Mucosa of descending colon (tissue), 3 donors: Measurements from ENCODE around the gene WSCD1. TPM values are rescaled to one million over a fixed set of nuclear protein-coding genes. Genes with fewer than 3 reads are reported as not detected.

Source experiments
- ATAC-seq: fragments of 200-7000 bp; cut with Tn5 transposase; one replicate; pipeline ENCODE4 v1.9.1; 2020; ENCODE audit warnings: mild to moderate bottlenecking, moderate library complexity
- DNase-seq, 3 donors: peaks; one replicate each; pipeline ENCODE4 v3.0.0-alpha.2; 2020
- H3K36me3 ChIP-seq: fragments of 200-600 bp; one replicate; pipeline ENCODE4 v1.8.0; 2021; ENCODE audit warnings: low read depth, mild to moderate bottlenecking
- H3K4me1 ChIP-seq: fragments of 200-600 bp; one replicate; pipeline ENCODE4 v1.8.0; 2021; ENCODE audit warnings: low read depth, mild to moderate bottlenecking
- H3K4me3 ChIP-seq: fragments of 200-600 bp; one replicate; pipeline ENCODE4 v1.8.0; 2021; ENCODE audit warnings: mild to moderate bottlenecking
- H3K9me3 ChIP-seq: fragments of 200-600 bp; one replicate; pipeline ENCODE4 v1.8.0; 2021; ENCODE audit warnings: mild to moderate bottlenecking
- intact Hi-C, 2 donors: fragments of 100-400 bp; cut with DNase I in 1 of 2; cut with micrococcal nuclease in 1 of 2; formaldehyde crosslinking; loops; one replicate each; pipeline versions ENCODE4 v1.11.0 to v1.11.1; 2022; cut with DNase I, micrococcal nuclease
- total RNA-seq, 3 donors: library from RNA; stranded (reverse); fragmentation: NEBNext Ultra II Directional in 2 of 3; extraction: Animal tissue kit (Norgen Biotek cat#: 25700) in 2 of 3; gene quantifications; one replicate each; pipeline versions ENCODE4 v1.2.1 to v1.2.4, GENCODE V29; 2021 to 2023
- TF ChIP-seq, protein P1 (sequence below): fragments of 200-600 bp; IDR thresholded peaks from one replicate; pipeline ENCODE4 v1.8.0; 2022; ENCODE audit warnings: antibody characterized with exemption, mild to moderate bottlenecking
- donor health status: DM: no; HTN: no; CAD: no; lungs with moderate emphysema.
- donor health status: DM: no; HTN: no; CAD: no.
- donor health status: DM: no; HTN: yes; CAD: no.

WSCD1 gene
- total RNA-seq, 3 donors from 2014 or later, result 18.7 to 45.8 (median 18.8) TPM

DNA sequence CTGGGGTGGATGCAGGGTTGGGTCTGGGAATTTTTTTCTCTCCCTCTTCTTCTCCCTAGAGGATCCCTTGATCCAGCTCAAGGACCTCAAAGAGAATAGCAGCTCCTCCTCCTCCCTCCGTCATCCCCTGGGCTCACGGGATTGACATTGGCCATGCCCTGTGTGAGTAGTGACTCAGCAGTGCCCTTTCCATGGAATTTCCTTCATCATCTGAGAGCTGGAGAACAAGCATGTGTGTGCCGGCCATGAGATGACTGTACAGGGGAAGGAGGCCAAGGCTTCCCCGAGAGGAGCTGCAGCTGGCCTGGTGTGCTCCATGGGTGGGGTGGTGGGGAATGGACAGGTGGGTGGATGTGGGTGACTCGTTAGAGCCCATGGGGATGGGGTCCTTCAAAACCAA is 8.9 kb upstream of the WSCD1 start:
- ATAC-seq (no peak), DNase-seq (no peak)
- intact Hi-C loops, result no loop called here
- Histone ChIP-seq H3K4me1 (no peaks in the 10 kb centered on the region), H3K36me3 (no peaks in the 10 kb centered on the region), H3K9me3 (no peaks in the 10 kb centered on the region), H3K4me3 (no peak overlapping the region)
- TF ChIP-seq, protein P1, sequence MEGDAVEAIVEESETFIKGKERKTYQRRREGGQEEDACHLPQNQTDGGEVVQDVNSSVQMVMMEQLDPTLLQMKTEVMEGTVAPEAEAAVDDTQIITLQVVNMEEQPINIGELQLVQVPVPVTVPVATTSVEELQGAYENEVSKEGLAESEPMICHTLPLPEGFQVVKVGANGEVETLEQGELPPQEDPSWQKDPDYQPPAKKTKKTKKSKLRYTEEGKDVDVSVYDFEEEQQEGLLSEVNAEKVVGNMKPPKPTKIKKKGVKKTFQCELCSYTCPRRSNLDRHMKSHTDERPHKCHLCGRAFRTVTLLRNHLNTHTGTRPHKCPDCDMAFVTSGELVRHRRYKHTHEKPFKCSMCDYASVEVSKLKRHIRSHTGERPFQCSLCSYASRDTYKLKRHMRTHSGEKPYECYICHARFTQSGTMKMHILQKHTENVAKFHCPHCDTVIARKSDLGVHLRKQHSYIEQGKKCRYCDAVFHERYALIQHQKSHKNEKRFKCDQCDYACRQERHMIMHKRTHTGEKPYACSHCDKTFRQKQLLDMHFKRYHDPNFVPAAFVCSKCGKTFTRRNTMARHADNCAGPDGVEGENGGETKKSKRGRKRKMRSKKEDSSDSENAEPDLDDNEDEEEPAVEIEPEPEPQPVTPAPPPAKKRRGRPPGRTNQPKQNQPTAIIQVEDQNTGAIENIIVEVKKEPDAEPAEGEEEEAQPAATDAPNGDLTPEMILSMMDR, result no peak

DNA sequence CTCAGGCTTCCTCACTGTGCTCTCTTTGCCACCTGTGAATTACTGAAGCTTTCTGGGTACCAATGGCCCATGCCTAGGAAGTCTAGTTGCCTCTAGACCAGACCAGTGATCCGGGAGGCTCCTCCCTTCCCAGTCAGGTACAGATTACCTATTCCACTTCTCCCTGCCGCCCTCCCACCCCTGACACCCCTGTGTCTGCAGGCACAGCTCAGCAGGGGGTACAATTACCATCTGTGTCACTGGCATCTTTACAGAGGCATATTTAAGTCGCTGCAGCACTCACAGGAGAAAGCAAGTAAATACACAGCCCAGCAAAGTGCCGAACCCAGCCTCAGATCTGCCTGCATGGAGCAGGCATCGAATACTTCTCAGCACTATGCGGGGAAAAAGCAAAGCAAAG is 5.3 kb upstream of the WSCD1 start:
- ATAC-seq (no peak), DNase-seq (no peak)
- Histone ChIP-seq H3K9me3 (no peaks in the 10 kb centered on the region), H3K4me3 (no peak overlapping the region), H3K36me3 (no peaks in the 10 kb centered on the region), H3K4me1 (peaks cover 3% of the 10 kb centered on the region)
- intact Hi-C loops, result no loop called here
- TF ChIP-seq, protein P1, result no peak

DNA sequence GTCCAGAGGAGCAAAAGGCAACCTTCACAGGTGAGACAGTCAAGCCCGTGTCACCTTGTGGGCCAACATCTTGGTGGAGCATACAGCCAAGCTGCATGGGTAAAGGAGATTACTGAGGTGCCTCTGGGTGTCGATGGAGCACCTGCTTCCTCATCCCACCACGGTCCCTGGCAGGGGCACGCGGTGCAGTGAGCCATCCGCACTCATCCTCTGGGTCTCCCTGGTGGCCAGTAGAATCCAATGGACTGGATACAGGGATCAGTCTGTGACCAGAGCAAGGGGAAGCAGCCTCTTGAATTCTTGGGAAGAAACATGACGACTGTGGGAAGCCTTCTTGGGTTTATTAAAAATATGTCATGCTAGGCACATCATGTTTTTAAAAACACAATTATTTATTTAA is 4.8 kb upstream of the WSCD1 start:
- no peak for ATAC-seq
- no peaks in the 10 kb centered on the region for H3K36me3 ChIP-seq
- H3K9me3 ChIP-seq, result no peaks in the 10 kb centered on the region
- TF ChIP-seq, protein P1, result no peak
- H3K4me1 ChIP-seq, result peaks cover 4% of the 10 kb centered on the region
- DNase-seq, result no peak
- intact Hi-C loops, result no loop called here
- no peak overlapping the region for H3K4me3 ChIP-seq

DNA sequence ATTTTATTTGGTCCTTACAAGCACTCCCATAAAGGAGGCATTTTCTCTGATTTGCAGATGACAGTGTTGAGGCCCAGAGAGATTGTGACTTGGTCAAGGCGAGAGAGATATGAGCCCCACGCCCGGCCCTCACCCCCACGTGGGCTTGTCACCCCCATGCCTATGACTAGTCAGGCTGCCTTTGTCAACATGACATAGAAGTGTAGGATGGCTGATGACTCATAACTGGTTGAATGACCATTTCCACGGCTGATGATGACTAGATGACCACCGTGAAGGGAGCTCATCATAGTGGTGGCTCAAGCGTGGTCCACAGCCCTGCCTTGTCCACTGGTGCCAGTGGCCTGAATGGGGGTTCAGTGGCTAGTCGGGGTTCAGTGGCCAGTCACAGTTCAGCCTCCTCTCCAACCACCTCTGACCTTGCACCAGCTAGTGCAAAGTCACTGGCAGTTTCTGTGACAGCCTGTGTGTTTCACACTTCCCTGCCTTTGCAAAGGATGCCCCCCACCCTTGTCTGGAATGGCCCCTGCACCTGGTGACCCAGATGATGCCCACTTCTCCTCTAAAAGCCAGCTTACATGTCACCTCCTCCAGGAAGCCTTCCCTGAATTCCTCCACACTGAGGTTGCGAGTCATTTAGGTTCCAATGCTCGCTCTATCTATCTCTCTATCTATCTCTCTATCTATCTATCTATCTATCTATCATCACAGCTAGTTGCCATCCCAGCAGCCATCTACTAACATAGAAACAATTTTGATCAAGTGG is 3.8 kb upstream of the WSCD1 start:
- Histone ChIP-seq H3K36me3 (no peaks in the 10 kb centered on the region), H3K4me1 (peaks cover 4% of the 10 kb centered on the region), H3K9me3 (no peaks in the 10 kb centered on the region), H3K4me3 (no peak overlapping the region)
- intact Hi-C loops, result no loop called here
- TF ChIP-seq, protein P1, result no peak
- DNase-seq (no peak), ATAC-seq (no peak)

DNA sequence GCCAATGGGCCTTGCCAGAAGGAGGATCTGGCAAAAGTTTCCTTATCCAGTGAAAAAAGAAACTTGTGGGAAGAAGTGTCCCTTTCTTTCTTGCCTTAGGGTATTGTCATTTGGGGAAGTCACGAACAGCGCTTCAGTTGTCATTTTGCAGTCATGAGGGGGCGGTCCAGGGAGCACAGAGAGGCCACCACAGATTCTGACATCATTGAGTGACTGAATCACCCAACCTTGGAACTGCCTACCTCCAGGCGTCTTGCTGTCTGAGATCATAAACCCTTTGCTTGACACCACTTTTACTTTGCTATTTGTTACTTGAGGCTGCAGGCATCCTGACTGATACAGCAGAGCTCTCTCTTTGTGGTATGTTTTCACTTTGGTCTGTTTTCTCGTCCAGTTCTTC is 3.1 kb upstream of the WSCD1 start:
- intact Hi-C loops, result no loop called here
- DNase-seq (no peak), ATAC-seq (no peak)
- Histone ChIP-seq H3K36me3 (no peaks in the 10 kb centered on the region), H3K9me3 (no peaks in the 10 kb centered on the region), H3K4me3 (no peak overlapping the region), H3K4me1 (peaks cover 4% of the 10 kb centered on the region)
- TF ChIP-seq, protein P1, result no peak
